Measurements from ENCODE around the gene CAMK1D. TPM values are rescaled to one million over a fixed set of nuclear protein-coding genes. Genes with fewer than 3 reads are reported as not detected.
A peak's percentile ranks its signal among the peaks of the same experiment; 100 is the strongest.

The CAMK1D gene
- total RNA-seq, 6 experiments from 2014 or later, result 5.3 to 10.8 (median 9.5) TPM

- H3K9me3 ChIP-seq, result no peaks in the 10 kb centered on the region
- H3K4me1 ChIP-seq, result peaks cover 0 to 37% (median 8%) of the 10 kb centered on the region in 4 donors
- intact Hi-C loops (cut with DNase I), result no loop called here
- TF ChIP-seq CTCF (IDR thresholded peaks at IDR 0.05) (no peak), POLR2A (IDR thresholded peaks at IDR 0.05) (no peak)
- ATAC-seq, result no peak
- 40% methylated on average over 10 of the region's 11 CpGs for WGBS (ENCODE audit: insufficient coverage, low coverage, low lambda C conversion rate, missing lambda C conversion rate)
- no peak for DNase-seq
- no peaks in the 10 kb centered on the region for H3K36me3 ChIP-seq
- peak overlapping the region in 1 of 3 donors; percentile 62 for H3K27ac ChIP-seq
- no peak overlapping the region for H3K4me3 ChIP-seq
- H3K27me3 ChIP-seq, result no peaks in the 10 kb centered on the region
Measured at GRCh38 chr10:12603766-12604470, 254.6 kb downstream of the CAMK1D start.

- 18% methylated on average over 10 of the region's 27 CpGs for WGBS (ENCODE audit: insufficient coverage, low coverage, low lambda C conversion rate, missing lambda C conversion rate)
- H3K9me3 ChIP-seq, result no peaks in the 10 kb centered on the region
- H3K4me1 ChIP-seq, result peaks cover 0 to 37% (median 8%) of the 10 kb centered on the region in 4 donors
- H3K36me3 ChIP-seq, result no peaks in the 10 kb centered on the region
- TF ChIP-seq CTCF (IDR thresholded peaks at IDR 0.05) (no peak), POLR2A (IDR thresholded peaks at IDR 0.05) (peak; percentile 61)
- DNase-seq, result peak; percentile 89 to 97 (median 95)
- intact Hi-C loops (cut with DNase I), result no loop called here
- H3K4me3 ChIP-seq, result peak overlapping the region; percentile 13 to 25 (median 21)
- H3K27me3 ChIP-seq, result no peaks in the 10 kb centered on the region
- peak; percentile 89 to 95 (median 91) for ATAC-seq
- H3K27ac ChIP-seq, result peak overlapping the region; percentile 71 to 87 (median 72)
Measured at GRCh38 chr10:12605580-12606405, 256.4 kb downstream of the CAMK1D start.

GRCh38 chr10:12606461-12606860 is 257.1 kb downstream of the CAMK1D start:
- H3K4me3 ChIP-seq, result no peak overlapping the region
- TF ChIP-seq POLR2A (IDR thresholded peaks at IDR 0.05) (no peak), CTCF (IDR thresholded peaks at IDR 0.05) (no peak)

GRCh38 chr10:12608761-12609160 is 259.4 kb downstream of the CAMK1D start:
- 73% methylated on average over 4 of the region's 6 CpGs for WGBS (ENCODE audit: insufficient coverage, low coverage, low lambda C conversion rate, missing lambda C conversion rate)
- H3K27me3 ChIP-seq, result no peaks in the 10 kb centered on the region
- H3K9me3 ChIP-seq, result no peaks in the 10 kb centered on the region
- no peaks in the 10 kb centered on the region for H3K36me3 ChIP-seq
- H3K27ac ChIP-seq, result no peak overlapping the region
- intact Hi-C loops (cut with DNase I), result no loop called here
- ATAC-seq (no peak), DNase-seq (no peak)
- H3K4me1 ChIP-seq, result peaks cover 0 to 24% (median 8%) of the 10 kb centered on the region in 4 donors
- TF ChIP-seq CTCF (IDR thresholded peaks at IDR 0.05), result no peak
- no peak for TF ChIP-seq POLR2A (IDR thresholded peaks at IDR 0.05)
- no peak overlapping the region for H3K4me3 ChIP-seq

More at GRCh38 chr10:12606461-12606860, 257.1 kb downstream of the CAMK1D start:
- intact Hi-C loops (cut with DNase I), result no loop called here
- Histone ChIP-seq H3K27me3 (no peaks in the 10 kb centered on the region), H3K4me1 (peaks cover 0 to 37% (median 8%) of the 10 kb centered on the region in 4 donors), H3K36me3 (no peaks in the 10 kb centered on the region), H3K9me3 (no peaks in the 10 kb centered on the region), H3K27ac (peak overlapping the region; percentile 67 to 87 (median 72))
- WGBS (ENCODE audit: insufficient coverage, low coverage, low lambda C conversion rate, missing lambda C conversion rate), result 94% methylated on average over 2 of the region's 12 CpGs
- no peak for DNase-seq
- ATAC-seq, result no peak

Data from right lobe of liver (tissue), 6 donors.